HuH-7.5 (cell line): Measurements from ENCODE around the gene GMPR.

Experiments
- DNase-seq: peaks from one replicate; pipeline ENCODE4 v3.0.0; 2011; ENCODE audit warnings: low spot score

Gene GMPR

DNA sequence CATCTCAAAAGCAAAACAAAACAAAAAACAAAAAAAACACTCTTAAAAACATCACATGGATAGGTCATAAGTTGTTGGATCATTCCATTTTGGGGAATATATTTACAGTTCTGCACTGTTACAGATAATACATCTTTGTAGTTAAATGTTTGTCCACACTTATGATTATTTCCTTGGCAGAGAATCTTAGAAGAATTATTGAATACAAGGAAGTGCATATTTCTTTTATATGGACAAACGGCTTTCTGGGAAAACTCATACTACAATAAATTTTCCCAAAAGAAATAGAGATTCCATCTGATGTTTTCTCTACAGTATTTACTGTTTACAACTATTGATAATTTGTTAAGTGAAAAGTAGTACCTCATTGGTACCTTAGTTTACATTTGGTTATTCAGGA is 33.8 kb downstream of the GMPR start:
- DNase-seq = no peak

- no peak for DNase-seq
Observed at GRCh38 chr6:16273256-16273655, 34.9 kb downstream of the GMPR start.

DNA sequence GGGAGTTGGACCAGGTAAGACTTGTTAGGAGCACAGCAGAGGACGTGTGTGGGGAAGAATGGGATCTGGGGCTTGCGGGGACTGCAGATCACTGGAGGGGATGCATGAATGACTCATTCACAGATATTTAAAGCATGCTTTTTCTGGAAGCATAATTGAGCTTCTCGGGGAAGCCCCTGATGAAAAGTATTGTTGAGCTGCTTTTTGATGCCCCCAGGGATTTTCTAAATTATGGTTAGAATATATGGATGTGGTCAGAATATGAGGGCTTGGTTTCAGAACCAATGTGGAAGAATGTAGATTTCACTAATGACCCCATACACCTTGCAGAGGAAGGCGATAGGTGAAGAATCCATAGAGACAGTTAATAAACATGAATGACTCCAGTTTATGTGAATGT is 36.1 kb downstream of the GMPR start:
- DNase-seq = no peak

- no peak for DNase-seq
Observed at GRCh38 chr6:16274885-16275589, 36.6 kb downstream of the GMPR start.

DNA sequence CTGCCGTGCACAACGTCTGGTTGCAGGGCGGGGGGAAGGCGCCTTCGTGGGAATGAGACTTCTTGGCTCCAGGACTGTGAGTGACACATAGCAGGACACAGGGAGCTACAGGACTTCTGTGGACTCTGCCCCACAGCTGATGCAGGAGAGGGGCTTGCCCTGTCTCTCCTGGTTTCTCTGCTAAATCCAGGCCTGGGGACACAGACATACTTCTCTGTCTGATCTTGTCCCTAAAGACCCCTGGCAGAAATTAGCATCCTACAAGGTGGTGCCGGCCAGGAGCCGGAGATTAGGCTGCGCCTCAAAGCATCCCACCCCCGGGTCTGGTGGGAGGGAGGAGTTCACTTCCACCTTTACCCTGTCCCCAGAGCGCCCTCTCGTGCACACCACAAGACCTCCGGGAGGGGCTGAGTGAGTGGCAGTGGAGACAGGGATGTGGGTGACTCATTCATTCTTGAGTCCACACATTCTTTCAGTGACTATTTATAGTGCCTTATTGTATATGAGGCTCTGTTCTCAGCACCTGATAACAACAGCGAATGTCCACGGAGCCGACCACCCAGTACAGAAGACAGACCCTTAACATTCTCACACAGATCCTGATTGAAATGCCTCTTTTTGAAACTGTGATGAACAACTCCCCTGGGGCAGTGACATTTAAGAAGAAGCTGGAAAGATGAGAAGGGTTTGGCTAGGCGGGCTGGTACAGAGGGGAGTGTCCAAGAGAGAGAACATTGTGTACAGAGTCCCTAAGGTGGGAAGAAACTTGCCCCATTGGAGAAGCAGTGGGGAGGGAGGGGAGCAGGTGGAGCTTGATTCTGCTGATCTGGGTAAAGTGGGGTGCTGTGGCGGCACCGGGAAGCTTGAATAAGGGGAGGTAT is 39.0 kb downstream of the GMPR start:
- DNase-seq = peak; percentile 59

- DNase-seq = no peak
Observed at GRCh38 chr6:16278048-16278724, 39.8 kb downstream of the GMPR start.

DNA sequence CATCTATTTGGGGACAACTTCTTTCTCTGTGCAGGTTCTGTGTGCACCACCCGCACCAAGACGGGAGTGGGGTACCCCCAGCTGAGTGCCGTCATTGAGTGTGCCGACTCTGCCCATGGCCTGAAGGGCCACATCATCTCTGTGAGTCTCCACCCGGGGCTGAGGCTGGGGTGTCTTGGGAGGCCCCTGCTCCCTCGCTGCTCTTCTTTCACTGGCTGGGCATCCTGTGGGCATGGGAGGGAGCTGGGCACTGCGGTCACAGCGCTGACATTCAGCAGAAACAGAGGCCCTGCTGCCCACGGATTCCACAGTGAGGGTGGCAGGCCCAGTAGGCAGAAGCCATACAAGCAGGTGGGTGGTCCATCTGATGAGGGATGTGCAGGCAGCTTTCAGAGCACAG is 40.4 kb downstream of the GMPR start:
- no peak for DNase-seq

- DNase-seq = no peak
Observed at GRCh38 chr6:16279243-16279642, 40.9 kb downstream of the GMPR start.

GRCh38 chr6:16282370-16282769 is 44.0 kb downstream of the GMPR start:
- no peak for DNase-seq

DNA sequence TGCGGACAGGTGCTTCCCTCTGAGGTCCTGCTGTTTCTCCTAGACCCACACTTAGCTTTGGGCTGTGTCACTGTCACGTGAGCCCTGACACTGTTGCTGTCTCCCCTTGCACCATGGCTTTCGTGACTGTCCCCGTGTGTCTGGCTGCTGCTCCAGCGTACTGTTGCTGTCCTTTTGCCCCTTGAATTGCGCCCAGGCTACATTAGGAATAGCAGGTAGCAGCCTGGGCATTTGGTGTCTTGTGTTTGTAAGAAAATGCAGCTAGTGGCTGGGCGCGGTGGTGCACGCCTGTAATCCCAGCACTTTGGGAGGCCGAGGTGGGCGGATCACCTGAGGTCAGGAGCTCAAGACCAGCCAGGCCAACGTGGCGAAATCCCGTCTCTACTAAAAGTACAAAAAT is 46.1 kb downstream of the GMPR start:
- no peak for DNase-seq

GRCh38 chr6:16285467-16286150 is 47.2 kb downstream of the GMPR start:
- no peak for DNase-seq

DNA sequence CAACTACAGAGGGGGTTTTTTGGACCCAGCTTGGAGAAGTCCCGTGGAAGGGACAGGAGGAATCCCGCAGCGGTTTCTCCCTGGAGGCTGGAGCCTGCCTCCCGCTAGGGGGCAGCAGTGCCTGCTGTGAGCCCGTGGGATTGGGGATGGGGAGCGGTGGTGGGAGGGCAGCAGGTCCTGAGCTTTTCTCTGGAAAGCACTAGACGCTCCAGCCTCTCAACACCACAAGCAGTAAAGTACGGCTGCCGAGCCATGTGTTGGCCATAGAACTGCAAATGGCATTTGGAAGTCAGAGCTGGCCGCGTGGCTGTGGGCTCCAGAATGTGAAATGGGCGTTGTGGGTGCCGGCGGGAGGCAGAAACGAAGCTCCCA is 47.8 kb downstream of the GMPR start:
- peak; percentile 67 for DNase-seq

DNA sequence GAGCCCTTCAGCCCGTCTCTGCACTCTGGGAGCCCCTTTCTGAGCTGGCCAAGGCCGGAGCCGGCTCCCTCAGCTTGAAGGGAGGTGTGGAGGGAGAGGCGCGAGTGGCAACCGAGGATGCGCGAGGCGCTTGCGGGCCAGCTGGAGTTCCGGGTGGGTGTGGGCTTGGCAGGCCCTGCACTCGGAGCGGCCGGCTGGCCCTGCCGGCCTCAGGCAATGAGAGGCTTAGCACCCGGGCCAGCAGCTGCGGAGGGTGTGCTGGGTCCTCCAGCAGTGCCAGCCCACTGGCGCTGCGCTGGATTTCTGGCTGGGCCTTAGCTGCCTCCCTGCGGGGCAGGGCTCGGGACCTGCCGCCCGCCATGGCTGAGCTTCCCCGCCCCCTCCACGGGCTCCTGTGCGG is 49.8 kb downstream of the GMPR start:
- DNase-seq = no peak

GRCh38 chr6:16291739-16292138 is 53.4 kb downstream of the GMPR start:
- no peak for DNase-seq

DNA sequence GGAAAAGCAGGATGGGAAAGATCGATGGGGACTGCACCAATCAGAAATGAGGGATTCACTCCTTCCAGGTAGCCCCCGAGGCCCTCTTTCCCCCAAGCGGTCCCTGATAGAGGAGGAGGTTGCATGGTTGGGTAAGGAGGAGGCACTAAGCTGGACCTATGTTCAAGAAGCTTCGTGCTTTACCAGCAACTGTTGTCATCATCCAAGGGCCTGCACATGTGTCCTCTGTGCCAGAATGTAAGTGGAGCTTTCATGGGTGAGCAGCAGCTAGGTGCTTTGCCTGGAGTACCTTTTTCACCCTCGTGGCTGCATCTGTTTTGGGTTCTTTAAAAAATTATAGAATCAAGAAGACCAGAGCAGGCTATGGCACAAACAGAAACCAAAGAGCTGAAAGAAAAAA is 54.0 kb downstream of the GMPR start:
- DNase-seq = no peak

- DNase-seq = no peak
Observed at GRCh38 chr6:16292942-16293341, 54.6 kb downstream of the GMPR start.

- no peak for DNase-seq
Observed at GRCh38 chr6:16294371-16294770, 56.0 kb downstream of the GMPR start.

DNA sequence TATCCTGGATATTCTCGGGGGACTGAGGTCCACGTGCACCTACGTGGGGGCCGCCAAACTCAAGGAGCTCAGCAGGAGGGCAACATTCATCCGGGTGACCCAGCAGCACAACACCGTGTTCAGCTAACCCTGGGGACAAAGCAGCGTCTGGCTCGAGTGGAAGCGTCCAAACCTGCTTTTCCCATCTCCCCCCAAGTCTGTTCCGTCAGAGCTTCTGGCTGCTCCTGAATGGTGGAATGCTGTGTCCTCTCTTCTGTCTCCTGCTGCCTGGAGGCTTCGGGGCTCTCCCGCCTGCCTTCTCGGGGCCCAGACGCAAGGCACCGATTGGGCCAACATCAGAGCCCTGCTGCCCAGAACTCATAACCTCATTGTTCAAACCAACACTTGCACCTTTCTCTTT is 56.7 kb downstream of the GMPR start:
- no peak for DNase-seq

GRCh38 chr6:16295471-16295870 is 57.1 kb downstream of the GMPR start:
- DNase-seq = no peak

GRCh38 chr6:16296061-16296670 is 57.8 kb downstream of the GMPR start:
- DNase-seq = no peak

DNA sequence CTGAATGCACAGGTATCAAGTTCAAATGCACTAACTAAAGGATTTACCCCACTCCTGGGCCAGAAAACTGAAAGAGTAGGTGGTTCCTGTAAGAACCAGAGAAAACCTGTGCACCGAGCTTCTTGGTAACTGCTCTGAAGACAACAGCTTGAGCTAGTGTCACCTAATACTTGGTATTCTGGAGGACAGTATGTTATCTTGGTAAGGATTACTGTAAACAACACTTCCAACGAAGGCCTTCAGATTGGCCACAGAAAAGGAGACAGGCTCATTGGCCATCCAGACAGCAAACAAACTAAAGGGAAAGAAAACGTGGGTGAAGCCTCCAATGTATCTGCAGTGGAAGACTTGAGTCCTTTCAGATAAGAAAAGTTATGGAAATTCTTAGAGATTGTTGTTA is 61.5 kb downstream of the GMPR start:
- no peak for DNase-seq

DNA sequence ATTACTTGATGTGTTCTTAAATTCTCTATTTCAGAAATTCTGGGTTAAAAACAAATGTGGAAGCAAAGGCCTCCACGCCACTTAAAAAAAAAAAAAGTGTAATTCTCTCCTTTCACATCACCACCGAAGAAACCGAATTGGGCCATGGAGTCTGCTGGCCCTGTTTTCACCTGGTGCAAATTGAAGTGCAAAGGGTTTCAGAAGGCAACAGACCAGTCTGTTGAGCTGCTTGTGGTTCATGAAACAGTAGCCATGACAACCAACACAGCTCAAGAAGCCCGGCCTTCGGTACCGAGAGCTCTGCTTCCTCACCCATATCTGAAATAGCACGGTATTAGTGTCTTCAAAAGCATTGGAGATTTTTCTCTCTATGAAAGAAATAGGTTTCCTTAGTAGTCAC is 63.1 kb downstream of the GMPR start:
- no peak for DNase-seq
